ENCODE data around the gene ZNF385B.

DNA sequence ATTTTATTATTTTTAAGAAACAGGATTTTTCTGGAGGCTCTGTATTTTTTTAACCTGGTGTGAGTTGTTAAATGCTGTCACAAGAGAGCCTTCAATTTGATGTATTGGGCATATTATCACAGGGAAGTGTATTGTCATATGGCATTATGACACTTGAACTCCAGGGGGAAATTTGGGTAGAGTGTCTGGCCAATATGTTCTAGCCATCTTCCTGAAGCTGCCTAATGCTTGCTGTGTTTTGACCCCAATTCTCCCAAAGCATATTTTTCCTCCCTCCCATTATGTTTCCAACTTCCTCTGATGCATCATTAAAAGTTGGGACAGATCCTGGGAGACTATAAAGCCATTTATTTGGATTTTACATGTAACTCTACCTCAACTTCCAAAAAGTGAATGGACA is 382.6 kb downstream of the ZNF385B start:
- TF ChIP-seq, protein P1, sequence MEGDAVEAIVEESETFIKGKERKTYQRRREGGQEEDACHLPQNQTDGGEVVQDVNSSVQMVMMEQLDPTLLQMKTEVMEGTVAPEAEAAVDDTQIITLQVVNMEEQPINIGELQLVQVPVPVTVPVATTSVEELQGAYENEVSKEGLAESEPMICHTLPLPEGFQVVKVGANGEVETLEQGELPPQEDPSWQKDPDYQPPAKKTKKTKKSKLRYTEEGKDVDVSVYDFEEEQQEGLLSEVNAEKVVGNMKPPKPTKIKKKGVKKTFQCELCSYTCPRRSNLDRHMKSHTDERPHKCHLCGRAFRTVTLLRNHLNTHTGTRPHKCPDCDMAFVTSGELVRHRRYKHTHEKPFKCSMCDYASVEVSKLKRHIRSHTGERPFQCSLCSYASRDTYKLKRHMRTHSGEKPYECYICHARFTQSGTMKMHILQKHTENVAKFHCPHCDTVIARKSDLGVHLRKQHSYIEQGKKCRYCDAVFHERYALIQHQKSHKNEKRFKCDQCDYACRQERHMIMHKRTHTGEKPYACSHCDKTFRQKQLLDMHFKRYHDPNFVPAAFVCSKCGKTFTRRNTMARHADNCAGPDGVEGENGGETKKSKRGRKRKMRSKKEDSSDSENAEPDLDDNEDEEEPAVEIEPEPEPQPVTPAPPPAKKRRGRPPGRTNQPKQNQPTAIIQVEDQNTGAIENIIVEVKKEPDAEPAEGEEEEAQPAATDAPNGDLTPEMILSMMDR (IDR thresholded peaks at IDR 0.05): no peak
- no peak for TF ChIP-seq POLR2A (IDR thresholded peaks at IDR 0.05)

All from uterus (tissue), 2 donors.